SK-N-SH (cell line): ENCODE data around the gene FAHD2A.
"Not testable (repeated sequence)": the region's sequence is repeated elsewhere in the genome, so short reads cannot be mapped to it uniquely, and the experiment has no call there.

Source experiments
- EP300 ChIP-seq, 2 experiments: IDR thresholded peaks; 2 replicates each; pipeline versions ENCODE4 v1.4.0 to v1.6.1; 2012; ENCODE audit warnings: borderline replicate concordance in 1 of 2, low read depth in 1 of 2, low read length in 1 of 2
- FOXM1 ChIP-seq: IDR thresholded peaks from 2 replicates; pipeline ENCODE4 v1.4.0; 2012; ENCODE audit warnings: low read depth, mild to moderate bottlenecking
- GATA2 ChIP-seq: sonication (generic); formaldehyde crosslinking; IDR thresholded peaks from 2 replicates; pipeline ENCODE4 v1.5.0; 2020; ENCODE audit warnings: mild to moderate bottlenecking, missing genetic modification reagents
- POLR2AphosphoS5 ChIP-seq: IDR thresholded peaks from 2 replicates; pipeline ENCODE4 v1.6.1; 2012; ENCODE audit warnings: low read depth, low read length
- RAD21 ChIP-seq: IDR thresholded peaks from 2 replicates; pipeline ENCODE4 v1.6.1; 2012; ENCODE audit warnings: mild to moderate bottlenecking, low read length
- YY1 ChIP-seq: IDR thresholded peaks from 2 replicates; pipeline ENCODE4 v1.4.0; 2012; ENCODE audit warnings: low read depth, mild to moderate bottlenecking
- TF ChIP-seq, protein P1 (sequence below): fragments of 150-350 bp; IDR thresholded peaks from 2 replicates; pipeline ENCODE4 v1.6.1; 2016; ENCODE audit warnings: mild to moderate bottlenecking, low read depth, low read length
- TF ChIP-seq, protein P2 (sequence below): fragments of 200-600 bp; sonication (generic); IDR thresholded peaks from 2 replicates; pipeline ENCODE4 v1.6.1; 2017; ENCODE audit warnings: antibody characterized with exemption, mild to moderate bottlenecking, moderate library complexity

DNA sequence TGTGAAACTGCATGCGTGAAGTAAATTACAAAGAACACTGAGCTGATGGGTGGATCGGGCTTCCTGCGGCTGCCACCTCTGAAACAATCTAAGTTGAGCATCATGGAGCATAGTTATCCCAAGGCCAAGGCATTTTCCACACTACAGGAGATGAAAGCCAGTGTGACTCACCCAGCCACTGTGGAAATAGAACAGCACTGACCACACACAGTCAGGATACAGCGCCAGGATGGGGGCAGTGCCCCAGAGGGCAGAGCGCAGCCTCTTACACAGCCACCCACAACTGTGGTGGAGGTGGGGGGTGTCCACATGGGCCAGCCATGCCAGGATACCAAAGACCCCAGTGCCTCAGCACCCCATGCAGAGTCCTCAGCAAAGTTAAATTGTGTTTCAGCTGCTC lies 8.7 kb downstream of the FAHD2A start:
- TF ChIP-seq GATA2 (CRISPR knock-in tag); POLR2AphosphoS5; RAD21; YY1; EP300 (IDR thresholded peaks at IDR 0.05; ENCODE audit: borderline replicate concordance in 1 of 2, low read depth in 1 of 2, low read length in 1 of 2); FOXM1: not testable (repeated sequence)
- TF ChIP-seq, protein P1, sequence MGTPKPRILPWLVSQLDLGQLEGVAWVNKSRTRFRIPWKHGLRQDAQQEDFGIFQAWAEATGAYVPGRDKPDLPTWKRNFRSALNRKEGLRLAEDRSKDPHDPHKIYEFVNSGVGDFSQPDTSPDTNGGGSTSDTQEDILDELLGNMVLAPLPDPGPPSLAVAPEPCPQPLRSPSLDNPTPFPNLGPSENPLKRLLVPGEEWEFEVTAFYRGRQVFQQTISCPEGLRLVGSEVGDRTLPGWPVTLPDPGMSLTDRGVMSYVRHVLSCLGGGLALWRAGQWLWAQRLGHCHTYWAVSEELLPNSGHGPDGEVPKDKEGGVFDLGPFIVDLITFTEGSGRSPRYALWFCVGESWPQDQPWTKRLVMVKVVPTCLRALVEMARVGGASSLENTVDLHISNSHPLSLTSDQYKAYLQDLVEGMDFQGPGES: not testable (repeated sequence)
- TF ChIP-seq, protein P2, sequence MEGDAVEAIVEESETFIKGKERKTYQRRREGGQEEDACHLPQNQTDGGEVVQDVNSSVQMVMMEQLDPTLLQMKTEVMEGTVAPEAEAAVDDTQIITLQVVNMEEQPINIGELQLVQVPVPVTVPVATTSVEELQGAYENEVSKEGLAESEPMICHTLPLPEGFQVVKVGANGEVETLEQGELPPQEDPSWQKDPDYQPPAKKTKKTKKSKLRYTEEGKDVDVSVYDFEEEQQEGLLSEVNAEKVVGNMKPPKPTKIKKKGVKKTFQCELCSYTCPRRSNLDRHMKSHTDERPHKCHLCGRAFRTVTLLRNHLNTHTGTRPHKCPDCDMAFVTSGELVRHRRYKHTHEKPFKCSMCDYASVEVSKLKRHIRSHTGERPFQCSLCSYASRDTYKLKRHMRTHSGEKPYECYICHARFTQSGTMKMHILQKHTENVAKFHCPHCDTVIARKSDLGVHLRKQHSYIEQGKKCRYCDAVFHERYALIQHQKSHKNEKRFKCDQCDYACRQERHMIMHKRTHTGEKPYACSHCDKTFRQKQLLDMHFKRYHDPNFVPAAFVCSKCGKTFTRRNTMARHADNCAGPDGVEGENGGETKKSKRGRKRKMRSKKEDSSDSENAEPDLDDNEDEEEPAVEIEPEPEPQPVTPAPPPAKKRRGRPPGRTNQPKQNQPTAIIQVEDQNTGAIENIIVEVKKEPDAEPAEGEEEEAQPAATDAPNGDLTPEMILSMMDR: not testable (repeated sequence)
